KOPT-K1 (cell line): ENCODE measurements around the gene ANO6.
A peak's percentile ranks its signal among the peaks of the same experiment; 100 is the strongest.
"Not testable (repeated sequence)": the region's sequence is repeated elsewhere in the genome, so short reads cannot be mapped to it uniquely, and the experiment has no call there.

Experiments used
- H3K27ac ChIP-seq: fragments of 200-600 bp; sonication (generic); 2 replicates; pipeline ENCODE4 v1.5.1; 2016; ENCODE audit warnings: antibody characterized with exemption, mild to moderate bottlenecking, low read depth, low read length; ENCODE audit not compliant: poor library complexity, severe bottlenecking
- H3K36me3 ChIP-seq: fragments of 200-600 bp; sonication (generic); 2 replicates; pipeline ENCODE4 v1.5.1; 2017; ENCODE audit warnings: antibody characterized with exemption, mild to moderate bottlenecking, low read length, moderate library complexity; ENCODE audit not compliant: insufficient read depth
- H3K9me3 ChIP-seq: fragments of 200-600 bp; sonication (generic); 2 replicates; pipeline ENCODE4 v1.5.1; 2017; ENCODE audit warnings: antibody characterized with exemption, low read length, mild to moderate bottlenecking; ENCODE audit not compliant: insufficient read depth, poor library complexity, severe bottlenecking

Gene ANO6

GRCh38 chr12:45243963-45244362, 28.1 kb downstream of the ANO6 start:
- H3K27ac ChIP-seq, result no peak overlapping the region
- H3K36me3 ChIP-seq, result peaks cover 5% of the 10 kb centered on the region; the same call in 1 of the 2 replicates
- no peaks in the 10 kb centered on the region for H3K9me3 ChIP-seq

- Histone ChIP-seq H3K36me3 (peaks cover 5% of the 10 kb centered on the region; the same call in 1 of the 2 replicates), H3K27ac (no peak overlapping the region)
Measured at GRCh38 chr12:45244561-45245343, 28.9 kb downstream of the ANO6 start.

GRCh38 chr12:45246236-45246635, 30.3 kb downstream of the ANO6 start:
- peaks cover 5% of the 10 kb centered on the region; the same call in 1 of the 2 replicates for H3K36me3 ChIP-seq
- H3K27ac ChIP-seq, result no peak overlapping the region
- H3K9me3 ChIP-seq, result no peaks in the 10 kb centered on the region

More at GRCh38 chr12:45244561-45245343, 28.9 kb downstream of the ANO6 start:
- no peaks in the 10 kb centered on the region for H3K9me3 ChIP-seq

DNA sequence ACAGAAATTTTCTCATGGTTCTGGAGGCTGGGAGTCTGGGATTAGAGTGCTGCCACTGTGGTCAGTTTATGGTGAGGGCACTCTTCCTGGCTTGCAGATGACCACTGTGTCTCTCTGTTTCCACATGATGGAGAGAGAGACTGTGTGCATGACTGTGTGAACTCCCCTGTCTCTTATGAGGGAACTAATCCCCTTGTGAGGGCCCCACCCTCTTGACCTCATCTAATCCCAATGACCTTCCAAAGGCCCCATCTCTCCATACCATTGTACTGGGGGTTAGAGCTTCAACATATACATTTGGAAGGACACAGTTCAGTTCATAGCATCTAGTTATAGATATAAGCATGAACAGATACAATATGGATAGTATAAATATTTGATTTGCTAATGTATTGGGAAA, 31.7 kb downstream of the ANO6 start:
- H3K9me3 ChIP-seq, result no peaks in the 10 kb centered on the region
- no peaks in the 10 kb centered on the region for H3K36me3 ChIP-seq

DNA sequence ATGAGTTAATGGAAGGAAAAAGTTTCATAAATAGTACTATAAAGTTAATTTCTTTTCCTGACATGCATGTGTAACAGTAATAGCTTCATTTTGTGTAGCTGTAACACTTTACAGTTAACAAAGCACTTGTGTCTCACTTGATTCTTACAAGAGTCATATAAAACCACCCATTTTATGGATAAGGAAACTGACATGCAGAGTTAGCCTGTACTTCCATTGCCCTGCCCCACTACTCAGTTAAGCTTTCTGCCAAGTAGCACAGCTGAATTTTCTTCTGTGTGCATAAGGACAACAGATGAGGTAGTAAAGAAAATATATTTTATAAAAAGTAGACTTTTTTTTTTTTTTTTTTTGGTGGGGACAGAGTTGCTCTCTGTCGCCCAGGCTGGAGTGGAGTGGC, 32.2 kb downstream of the ANO6 start:
- H3K36me3 ChIP-seq, result no peaks in the 10 kb centered on the region
- no peak overlapping the region for H3K27ac ChIP-seq
- no peaks in the 10 kb centered on the region for H3K9me3 ChIP-seq

More for the DNA sequence above, 31.7 kb downstream of the ANO6 start:
- H3K27ac ChIP-seq, result no peak overlapping the region

- H3K36me3 ChIP-seq, result no peaks in the 10 kb centered on the region
- no peaks in the 10 kb centered on the region for H3K9me3 ChIP-seq
- no peak overlapping the region for H3K27ac ChIP-seq
Measured at GRCh38 chr12:45254254-45254653, 38.4 kb downstream of the ANO6 start.

DNA sequence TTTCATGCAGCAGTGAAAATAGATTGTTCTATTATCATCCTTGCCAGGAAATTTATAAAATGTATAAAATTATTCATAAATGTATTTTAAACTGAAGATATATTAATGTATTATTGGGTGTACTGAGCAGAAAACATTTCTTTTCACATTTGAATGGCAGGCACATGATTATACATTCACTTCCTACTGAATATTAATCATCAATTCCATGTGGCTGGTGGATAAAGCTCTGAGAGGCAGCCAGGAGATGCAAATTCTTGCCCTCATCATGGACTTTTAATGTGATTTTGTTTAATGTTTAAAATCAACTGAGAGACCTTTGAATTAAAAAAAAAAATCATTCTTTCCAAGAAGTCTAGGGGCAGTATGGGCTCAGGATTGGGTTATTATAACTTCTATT, 40.8 kb downstream of the ANO6 start:
- no peaks in the 10 kb centered on the region for H3K9me3 ChIP-seq
- no peak overlapping the region for H3K27ac ChIP-seq
- H3K36me3 ChIP-seq, result no peaks in the 10 kb centered on the region

- Histone ChIP-seq H3K27ac (no peak overlapping the region), H3K36me3 (no peaks in the 10 kb centered on the region), H3K9me3 (no peaks in the 10 kb centered on the region)
Measured at GRCh38 chr12:45257185-45257930, 41.5 kb downstream of the ANO6 start.

DNA sequence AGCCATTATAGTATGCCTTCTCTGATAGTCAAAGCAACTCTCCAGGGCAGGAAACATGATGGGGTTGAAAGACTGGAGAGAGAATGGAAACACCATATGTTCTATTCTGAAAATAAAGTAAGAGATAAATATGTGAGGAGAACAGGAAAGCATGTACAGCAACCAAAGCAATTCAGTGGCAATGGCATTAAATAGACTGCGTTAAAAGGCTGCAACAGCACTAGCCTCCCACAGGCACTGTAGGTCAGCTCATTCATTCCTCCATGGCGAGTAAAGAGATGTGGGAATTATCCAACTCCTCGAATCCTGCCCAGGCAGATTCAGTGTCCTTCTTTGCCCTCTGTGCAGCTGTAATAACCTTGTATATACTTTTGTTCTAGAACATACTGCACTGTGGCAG, 43.8 kb downstream of the ANO6 start:
- Histone ChIP-seq H3K27ac (peak overlapping the region; percentile 38), H3K36me3 (no peaks in the 10 kb centered on the region), H3K9me3 (no peaks in the 10 kb centered on the region)

DNA sequence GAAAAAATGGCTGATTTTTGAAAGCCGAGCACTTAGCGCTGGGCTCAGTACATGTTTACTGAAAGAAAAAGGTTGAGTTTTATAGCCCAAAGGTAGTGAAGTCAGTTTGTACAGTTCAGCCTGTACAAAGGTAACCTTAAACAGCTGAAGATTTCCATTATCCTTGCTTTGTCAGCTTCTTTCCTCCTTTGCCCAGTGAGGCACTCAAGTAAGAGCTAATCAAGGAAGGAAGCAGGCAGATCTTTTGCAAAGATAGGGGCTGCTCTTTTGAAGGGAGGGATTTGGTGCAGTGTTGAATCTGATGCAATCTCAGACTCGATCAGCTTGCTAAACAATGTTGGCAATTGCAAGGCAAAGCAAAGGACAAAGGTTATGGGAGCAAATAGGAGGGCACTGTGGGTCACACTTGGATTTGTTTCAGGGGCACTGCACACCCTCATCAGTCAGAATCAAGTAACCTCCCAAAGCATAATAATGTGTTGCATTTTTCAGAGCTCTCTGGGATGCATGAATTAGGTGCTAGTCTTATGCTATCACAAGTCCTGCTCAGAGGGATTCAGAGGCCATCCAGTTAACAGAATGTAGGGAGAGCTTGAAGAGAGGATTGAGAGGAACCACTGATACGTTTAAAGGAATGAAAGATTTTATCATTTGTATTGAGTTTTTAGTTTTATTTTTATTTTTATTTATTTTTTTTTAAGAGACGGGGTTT, 44.4 kb downstream of the ANO6 start:
- Histone ChIP-seq H3K36me3 (no peaks in the 10 kb centered on the region), H3K27ac (peak overlapping the region; percentile 38), H3K9me3 (no peaks in the 10 kb centered on the region)

DNA sequence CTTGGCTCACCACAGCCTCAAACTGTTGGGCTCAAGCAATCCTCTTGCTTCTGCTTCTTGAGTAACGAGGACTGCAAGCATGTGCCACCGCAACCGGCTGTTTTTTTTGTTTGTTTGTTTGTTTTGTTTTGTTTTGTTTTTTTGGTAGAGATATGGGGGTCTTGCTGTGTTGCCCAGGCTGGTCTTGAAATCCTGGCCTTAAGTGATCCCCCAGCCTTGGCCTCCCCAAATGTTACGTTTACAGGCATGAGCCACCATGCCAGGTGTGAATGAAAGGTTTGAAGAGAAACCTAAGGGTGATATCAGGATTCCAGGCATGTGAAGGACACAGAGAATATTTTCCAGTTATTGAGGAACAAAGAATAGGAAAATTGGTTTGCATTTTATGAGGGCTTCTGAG, 45.0 kb downstream of the ANO6 start:
- H3K9me3 ChIP-seq, result no peaks in the 10 kb centered on the region
- no peaks in the 10 kb centered on the region for H3K36me3 ChIP-seq
- H3K27ac ChIP-seq, result no peak overlapping the region

DNA sequence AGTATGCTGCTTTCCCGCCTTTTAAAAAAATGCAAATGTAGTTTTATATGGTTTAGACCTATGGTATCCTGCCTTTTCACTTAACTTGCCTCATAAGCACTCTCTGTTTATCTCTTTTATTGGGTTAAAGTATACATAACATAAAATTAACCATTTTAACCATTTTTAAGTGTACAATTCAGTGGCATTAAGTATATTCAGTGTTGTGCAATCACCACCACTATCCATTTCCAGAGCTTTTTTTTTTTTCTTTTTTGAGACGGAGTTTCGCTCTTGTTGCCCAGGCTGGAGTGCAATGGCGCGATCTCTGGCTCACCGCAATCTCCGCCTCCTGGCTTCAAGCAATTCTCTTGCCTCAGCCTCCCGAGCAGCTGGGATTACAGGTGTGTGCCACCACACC, 46.3 kb downstream of the ANO6 start:
- not testable (repeated sequence) for H3K9me3 ChIP-seq, H3K36me3 ChIP-seq, H3K27ac ChIP-seq

- Histone ChIP-seq H3K27ac (no peak overlapping the region), H3K36me3 (no peaks in the 10 kb centered on the region), H3K9me3 (no peaks in the 10 kb centered on the region)
Measured at GRCh38 chr12:45263587-45263986, 47.7 kb downstream of the ANO6 start.

- Histone ChIP-seq H3K27ac (no peak overlapping the region), H3K36me3 (0 out of 2 replicates have a peak, but pooled peaks cover 4% of the 10 kb centered on the region), H3K9me3 (no peaks in the 10 kb centered on the region)
Measured at GRCh38 chr12:45268672-45269411, 52.9 kb downstream of the ANO6 start.

GRCh38 chr12:45269412-45269751, 53.5 kb downstream of the ANO6 start:
- 0 out of 2 replicates have a peak, but pooled peaks cover 5% of the 10 kb centered on the region for H3K36me3 ChIP-seq
- H3K9me3 ChIP-seq, result no peaks in the 10 kb centered on the region
- H3K27ac ChIP-seq, result no peak overlapping the region
